ENCODE data around the gene SMPDL3B.

SMPDL3B gene

DNA sequence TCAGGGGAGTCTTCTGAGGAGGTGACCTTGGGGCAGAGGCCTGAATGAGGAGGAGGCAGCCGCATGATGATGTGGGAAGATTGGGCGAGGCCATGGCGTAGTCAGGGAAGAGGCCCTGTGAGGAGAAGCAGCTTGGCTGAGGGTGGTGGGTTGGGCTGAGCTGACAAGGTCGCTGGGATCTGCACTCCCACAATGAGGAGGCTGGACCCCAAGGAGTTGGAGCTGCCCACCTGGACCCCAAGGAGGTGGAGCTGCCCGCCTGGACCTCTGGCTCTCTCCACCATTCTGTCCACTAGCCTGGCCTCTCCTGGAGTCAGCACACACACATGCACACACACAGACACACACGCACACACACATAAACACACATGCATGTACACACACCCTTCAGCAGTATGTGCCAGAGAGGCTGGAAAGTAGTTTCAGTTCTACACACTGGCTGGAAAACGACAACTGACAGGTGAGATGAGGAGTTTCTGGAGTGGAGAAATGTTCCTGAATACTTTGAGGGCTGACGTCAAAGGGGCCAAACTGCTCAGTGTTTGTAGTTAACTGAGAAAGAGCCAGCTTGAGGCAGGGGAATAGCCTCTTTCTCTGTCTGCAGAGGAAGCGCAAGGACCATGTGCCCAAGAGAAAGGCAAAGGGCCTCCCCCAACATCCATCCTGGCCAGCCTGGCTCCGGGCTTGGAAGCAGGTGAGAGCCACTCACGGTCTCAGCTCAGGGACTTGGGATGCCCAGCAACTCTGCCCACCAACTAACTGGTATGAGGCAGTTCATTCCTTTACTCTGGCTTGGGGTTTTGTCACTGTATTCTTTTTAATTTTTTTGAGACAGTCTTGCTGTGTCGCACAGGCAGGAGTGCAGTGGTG is 7.1 kb downstream of the SMPDL3B start:
- DNase-seq: no peak

DNA sequence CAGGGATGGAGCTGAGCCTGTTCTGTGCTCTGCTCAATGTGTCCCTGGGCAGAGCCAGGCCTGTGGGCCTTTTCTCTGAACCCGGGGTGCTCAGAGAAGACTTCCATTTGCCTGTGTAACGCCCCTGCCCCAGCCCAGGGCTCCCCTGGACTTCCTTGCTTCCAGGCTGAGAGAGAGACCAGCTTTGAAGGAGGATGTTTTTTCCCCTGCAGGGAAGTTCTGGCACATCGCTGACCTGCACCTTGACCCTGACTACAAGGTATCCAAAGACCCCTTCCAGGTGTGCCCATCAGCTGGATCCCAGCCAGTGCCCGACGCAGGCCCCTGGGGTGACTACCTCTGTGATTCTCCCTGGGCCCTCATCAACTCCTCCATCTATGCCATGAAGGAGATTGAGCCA is 10.2 kb downstream of the SMPDL3B start:
- no peak for DNase-seq

DNA sequence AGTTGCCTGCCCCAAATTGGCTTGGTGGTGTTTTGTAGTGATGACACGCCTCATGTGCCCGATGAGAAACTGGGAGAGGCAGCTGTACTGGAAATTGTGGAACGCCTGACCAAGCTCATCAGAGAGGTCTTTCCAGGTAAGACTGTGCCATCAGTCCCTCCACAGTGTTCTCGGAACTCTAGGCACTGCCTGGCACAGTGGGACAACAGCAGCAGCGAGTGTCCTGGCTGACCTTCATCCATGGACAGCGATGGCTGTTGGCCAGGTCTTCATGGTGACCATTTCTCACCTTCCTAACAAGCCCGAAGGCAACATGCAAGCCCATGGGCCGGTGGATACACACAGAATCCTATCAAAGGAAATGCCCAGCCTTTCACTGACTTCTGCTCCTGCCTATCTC is 14.2 kb downstream of the SMPDL3B start:
- DNase-seq: no peak

DNA sequence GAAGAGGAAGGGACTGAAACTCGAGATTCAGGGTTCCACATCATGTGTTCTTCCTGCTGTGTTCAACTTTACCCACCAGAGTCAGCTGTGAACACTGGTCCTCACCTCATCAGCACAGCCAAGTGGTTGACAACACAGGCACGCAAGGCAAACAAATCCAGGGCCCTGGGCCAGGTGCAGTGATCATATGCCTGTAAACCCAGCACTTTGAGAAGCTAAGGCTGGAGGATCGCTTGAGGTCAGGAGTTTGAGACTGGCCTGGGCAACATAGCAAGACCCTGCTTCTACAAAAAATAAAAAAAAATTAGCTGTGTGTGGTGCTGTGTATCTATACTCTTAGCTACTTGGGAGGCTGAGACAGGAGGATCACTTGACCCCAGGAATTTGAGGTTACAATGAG is 16.6 kb downstream of the SMPDL3B start:
- no peak for DNase-seq

DNA sequence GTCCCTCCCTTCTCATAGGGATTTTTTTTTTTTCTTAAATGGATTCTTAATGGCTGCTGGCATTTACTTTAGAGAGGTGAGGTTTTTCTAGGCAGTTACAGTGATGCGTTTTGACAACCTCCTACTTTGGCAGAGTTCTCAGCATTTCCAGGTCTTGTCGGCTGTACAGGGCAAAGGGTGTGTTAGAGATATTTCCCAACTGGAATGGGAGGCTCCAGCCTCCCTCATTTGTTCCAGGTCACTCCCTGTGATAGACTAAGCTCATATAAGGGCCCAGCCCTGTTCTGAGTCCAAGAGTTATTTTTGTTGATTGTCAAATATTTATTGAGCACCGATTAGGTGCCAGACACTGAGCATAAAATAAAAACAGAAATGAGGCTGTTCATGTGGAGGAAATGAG is 17.3 kb downstream of the SMPDL3B start:
- DNase-seq: no peak

DNA sequence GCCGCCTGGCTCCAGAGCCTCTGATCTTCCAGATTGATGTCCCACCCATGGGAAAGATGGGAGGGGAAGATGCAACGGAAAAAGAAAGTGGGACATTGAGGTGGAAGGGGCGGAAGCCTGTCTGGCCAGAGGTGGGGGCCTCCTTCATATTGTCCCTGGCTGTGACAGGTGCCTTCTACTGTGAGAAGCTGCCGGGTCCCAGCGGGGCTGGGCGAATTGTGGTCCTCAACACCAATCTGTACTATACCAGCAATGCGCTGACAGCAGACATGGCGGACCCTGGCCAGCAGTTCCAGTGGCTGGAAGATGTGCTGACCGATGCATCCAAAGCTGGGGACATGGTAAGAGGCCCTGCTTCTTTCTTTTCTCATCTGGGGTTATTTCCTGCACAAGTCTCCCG is 19.4 kb downstream of the SMPDL3B start:
- no peak for DNase-seq

DNA sequence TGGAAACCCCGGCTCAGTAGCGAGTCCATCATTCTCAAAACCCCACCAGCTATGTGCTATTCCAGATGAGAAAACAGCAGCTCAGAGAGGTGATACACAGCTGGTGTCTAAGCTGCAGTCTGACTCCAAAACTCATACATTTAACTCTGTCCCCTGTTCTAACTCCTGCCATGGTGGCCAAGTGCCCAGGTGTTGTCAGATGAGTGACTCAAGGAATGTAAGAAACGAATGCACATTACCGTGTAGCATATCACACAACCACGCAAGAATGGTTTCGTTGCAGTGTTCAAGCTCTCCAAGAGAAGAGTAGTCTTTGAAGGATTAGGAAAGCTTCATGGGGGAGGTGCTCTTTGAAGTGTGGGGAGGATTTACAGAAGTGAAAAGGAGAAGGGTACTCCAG is 20.3 kb downstream of the SMPDL3B start:
- no peak for DNase-seq

DNA sequence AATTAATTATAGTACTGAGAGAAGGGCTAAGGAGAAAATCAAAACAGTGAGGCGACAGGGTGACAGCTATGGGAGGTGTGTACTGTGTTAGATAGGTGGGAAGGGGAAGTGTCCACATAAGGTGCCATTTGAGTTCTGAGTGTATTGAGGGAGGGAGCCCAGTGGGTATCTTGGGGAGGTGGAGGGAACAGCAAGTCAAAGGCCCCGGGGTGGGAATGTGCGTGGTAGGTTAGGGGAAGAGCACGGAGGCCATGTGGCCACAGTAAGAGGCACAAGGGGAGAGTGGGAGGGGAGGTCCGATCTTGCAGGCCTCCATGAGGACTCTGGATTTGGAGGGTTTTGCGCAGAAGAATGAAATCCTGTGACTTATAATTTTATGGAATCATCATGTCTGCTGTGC is 22.0 kb downstream of the SMPDL3B start:
- DNase-seq: no peak

DNA sequence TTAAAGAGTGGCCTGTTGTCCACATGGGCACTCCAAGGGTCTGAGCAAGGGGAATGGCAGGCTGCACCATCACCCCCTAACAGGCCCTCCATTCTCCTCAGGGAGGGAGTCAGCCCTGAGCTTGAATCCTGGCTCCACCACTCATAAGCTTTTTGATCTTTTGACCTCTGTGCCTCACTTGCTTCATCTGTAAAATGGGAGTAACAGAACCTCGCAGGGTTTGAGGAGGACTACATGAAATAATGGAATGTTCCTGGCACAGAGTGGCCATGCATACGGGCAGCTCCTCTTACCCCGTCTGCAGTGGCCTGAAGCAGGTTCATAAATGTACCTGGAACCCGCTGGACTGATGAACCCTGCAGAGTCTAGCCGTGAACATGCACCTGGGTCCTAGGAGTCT is 22.9 kb downstream of the SMPDL3B start:
- DNase-seq: no peak

DNA sequence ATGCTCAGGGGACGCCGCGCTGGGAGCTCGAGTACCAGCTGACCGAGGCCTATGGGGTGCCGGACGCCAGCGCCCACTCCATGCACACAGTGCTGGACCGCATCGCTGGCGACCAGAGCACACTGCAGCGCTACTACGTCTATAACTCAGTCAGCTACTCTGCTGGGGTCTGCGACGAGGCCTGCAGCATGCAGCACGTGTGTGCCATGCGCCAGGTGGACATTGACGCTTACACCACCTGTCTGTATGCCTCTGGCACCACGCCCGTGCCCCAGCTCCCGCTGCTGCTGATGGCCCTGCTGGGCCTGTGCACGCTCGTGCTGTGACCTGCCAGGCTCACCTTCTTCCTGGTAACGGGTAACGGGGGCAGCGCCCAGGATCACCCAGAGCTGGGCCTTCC is 23.7 kb downstream of the SMPDL3B start:
- DNase-seq: no peak

DNA sequence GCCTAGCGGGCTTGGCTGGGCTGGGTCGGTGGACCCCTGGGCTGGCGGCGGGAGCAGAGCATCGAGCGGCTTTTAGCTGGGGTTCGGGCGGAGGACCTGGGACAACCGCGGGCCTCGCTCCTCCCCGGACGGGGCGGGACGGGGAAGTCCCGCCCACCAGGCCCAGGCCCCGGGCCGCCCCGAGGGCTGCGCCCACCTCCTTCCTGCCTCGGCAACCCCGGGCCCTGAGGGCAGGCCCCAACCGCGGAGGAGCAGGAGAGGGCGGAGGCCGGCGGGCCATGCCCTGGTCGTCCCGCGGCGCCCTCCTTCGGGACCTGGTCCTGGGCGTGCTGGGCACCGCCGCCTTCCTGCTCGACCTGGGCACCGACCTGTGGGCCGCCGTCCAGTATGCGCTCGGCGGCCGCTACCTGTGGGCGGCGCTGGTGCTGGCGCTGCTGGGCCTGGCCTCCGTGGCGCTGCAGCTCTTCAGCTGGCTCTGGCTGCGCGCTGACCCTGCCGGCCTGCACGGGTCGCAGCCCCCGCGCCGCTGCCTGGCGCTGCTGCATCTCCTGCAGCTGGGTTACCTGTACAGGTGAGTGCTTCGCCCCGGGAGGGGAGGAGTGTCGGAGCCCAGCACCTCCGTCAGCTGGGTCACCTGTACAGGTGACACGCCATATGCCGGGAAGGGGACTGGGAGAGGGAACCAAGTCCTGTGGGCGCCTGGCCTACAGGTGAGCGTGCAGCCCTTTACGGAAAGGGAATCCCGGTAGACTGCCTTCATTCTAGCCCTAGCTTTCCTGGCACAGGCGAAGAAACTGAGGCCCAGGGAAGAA is 25.2 kb downstream of the SMPDL3B start, which contains the start of gene XKR8:
TSS of gene XKR8 (plus strand) at position 182 of the 812 bp plus-strand sequence. CDS start at position 279, 97 bp downstream.
- no peak for DNase-seq

DNA sequence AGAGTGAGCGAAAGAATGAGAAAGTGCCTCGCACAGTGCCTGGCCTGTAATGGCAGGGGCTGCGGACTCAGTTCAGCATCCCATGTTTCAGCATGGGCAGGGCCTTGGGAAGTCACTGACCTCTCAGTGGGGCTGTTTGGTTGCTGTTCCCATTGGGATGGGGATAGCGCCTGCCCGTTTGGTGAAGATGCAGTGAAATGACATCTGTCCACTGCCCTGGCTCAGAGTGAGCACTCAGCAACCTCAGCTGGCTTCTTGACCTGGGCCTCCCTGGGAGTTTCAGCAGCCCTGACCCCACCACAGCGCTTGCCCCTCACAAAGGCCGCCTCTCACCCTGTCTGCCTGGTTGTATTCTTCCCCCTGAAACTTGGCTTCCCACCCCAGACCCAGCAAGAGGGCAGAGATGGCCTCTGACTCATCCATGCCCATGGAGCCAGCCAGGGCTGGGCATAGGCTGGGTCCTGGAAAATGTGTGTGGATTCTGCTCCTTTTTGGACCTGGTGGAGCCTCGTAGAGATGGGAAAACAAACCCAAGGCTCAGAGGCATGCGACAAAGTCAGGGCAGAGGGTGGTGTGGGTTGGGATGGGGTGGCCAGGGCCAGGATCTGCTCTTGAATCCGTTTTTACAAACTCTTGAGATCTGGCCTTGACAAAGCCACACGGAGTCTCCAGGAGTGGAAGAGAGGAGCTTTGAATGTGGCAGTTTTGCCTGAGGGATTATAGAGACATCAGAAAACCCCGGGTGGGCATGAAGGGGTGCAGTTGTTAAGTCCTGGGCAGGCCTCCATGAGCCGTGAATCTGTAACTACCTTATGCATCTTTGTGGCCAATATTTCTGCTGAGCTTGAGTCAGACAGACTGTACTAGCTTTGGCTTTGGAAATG is 26.2 kb downstream of the SMPDL3B start:
- DNase-seq: no peak

DNA sequence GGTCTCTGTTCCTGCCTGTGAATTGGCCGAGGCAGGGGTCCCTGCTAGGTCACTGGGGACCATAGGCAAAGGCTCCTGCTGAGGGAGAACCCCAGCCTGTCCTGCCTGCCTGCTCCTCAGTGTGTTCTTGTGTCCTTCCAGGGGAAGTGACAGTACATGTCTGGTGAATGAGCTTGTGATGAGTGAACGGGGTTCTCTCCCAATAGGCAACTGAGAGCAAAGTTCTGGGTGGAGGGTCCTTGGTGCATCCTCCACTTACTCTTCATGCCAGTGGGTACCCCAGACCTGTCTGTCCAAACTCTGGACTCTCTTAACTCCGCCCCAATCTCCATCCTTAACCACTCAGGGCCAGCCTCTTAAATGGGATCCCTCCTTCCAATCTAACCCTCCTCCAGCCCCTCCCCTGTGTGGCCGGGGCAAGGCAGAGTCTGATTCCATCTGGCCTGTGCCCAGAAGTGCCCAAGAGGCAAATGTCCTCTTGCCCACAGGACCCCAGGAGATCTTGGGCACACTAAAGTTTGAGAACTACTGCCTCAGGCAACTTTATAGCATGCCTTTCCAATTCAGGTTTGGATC is 26.9 kb downstream of the SMPDL3B start:
- no peak for DNase-seq

DNA sequence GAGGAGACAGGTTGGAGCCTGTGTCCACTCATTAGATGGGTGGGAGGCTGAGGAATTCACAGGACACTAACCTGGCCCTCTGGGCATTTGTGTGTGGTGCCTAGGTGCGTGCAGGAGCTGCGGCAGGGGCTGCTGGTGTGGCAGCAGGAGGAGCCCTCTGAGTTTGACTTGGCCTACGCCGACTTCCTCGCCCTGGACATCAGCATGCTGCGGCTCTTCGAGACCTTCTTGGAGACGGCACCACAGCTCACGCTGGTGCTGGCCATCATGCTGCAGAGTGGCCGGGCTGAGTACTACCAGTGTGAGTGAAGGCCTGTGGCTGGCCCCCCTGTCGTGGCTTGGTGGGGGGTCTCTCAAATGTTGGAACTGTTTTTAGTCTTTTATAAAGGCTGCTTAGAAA is 28.6 kb downstream of the SMPDL3B start:
- no peak for DNase-seq

DNA sequence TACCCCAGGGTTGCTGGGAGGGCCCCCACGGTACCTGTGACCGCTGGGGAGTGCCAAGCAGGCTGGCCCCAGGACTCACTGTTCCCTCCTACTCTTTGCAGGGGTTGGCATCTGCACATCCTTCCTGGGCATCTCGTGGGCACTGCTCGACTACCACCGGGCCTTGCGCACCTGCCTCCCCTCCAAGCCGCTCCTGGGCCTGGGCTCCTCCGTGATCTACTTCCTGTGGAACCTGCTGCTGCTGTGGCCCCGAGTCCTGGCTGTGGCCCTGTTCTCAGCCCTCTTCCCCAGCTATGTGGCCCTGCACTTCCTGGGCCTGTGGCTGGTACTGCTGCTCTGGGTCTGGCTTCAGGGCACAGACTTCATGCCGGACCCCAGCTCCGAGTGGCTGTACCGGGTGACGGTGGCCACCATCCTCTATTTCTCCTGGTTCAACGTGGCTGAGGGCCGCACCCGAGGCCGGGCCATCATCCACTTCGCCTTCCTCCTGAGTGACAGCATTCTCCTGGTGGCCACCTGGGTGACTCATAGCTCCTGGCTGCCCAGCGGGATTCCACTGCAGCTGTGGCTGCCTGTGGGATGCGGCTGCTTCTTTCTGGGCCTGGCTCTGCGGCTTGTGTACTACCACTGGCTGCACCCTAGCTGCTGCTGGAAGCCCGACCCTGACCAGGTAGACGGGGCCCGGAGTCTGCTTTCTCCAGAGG is 31.8 kb downstream of the SMPDL3B start:
- no peak for DNase-seq

DNA sequence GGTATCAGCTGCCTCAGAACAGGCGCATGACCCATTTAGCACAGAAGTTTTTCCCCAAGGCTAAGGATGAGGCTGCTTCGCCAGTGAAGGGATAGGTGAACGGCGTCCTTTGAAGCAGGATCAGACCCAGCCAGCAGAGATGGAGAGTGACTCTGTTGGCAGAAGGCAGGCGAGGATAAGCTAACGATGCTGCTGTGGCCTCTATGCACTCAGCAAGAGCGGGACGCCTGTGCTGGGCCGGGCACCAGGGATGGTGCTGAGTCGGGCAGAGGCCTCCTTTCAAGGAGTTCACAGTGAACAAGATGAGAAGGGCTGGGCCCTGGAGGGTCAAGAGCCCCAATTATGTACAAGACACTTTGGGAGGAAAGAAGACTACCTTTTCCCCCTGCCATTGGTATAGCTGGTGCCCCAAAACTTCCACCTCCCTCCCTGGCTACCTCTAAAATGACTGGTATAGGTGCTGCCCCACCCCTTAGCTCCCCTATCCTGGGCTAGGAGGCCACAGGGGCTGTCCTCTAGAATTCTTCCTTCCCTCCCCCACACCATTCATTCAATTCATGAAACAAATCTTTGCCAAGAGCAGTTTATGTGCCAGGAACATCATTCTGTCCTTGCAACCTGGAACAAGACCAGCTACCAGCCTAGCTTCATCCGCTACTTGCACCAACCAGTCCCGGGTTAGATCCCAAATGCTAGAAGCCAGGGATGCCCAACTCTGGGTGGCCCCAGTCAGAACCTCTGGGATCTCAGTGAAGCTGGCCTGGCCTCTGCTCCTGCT is 32.5 kb downstream of the SMPDL3B start:
- no peak for DNase-seq

DNA sequence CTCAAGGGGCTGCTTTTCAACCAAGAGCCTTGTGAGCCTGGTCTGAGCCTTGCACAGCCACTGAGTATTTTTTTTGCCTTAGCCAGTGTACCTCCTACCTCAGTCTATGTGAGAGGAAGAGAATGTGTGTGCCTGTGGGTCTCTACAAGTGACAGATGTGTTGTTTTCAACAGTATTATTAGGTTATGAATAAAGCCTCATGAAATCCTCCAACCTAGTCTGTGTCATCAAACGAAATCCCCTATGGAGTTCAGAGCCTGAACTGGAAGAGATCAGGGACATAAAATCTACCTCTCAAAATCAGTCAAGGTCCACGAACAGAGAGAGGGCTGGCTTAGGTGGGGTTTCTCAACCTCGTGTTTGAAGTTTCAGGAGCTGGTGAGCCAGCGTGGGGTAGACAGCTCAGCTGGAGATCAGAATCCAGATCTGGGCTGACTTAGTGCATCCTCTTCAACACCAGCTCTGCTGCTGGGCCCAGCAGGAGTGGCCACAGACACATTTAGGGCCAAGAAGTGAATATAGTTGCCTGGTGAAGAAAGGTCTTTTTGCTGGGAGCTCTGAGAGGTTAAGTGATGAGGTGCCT is 33.2 kb downstream of the SMPDL3B start:
- no peak for DNase-seq

DNA sequence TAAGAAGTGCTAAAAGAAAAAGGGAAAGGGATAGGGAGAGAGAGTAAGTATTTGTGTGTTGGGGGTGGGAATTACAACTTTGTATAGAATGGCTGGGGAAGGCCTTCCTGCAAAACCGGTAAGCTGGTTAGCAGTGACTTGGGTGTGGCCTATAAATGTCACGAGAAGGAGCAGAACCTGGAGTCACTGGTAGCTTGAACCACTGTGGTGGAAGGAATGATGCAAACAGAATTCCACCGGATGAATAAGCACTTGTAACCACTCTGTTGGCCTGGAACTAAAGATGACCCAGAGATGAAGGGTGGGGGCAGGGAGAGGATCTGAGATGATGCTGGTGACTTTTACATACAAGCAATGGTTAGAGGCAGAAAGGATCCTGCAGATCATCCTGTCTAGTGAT is 33.9 kb downstream of the SMPDL3B start:
- no peak for DNase-seq

DNA sequence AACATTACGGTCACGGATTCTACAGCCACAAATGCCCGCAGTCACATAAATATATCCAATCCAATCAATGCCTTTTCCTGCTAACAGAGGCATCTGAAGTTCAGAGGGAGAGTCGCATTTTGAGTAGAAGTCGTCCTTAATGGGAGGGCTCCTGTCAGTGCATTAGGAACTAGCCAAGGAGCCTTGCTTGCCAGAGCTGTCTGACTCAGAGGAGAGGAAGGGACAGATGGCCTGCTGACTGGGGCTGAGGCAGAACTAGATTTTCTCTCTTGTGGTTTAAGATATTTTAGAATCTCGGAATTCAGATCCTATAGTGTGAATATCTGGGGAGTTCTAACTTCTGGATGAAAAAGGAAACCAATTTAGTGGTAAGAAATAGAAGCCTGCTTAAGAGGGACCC is 35.6 kb downstream of the SMPDL3B start:
- no peak for DNase-seq

DNA sequence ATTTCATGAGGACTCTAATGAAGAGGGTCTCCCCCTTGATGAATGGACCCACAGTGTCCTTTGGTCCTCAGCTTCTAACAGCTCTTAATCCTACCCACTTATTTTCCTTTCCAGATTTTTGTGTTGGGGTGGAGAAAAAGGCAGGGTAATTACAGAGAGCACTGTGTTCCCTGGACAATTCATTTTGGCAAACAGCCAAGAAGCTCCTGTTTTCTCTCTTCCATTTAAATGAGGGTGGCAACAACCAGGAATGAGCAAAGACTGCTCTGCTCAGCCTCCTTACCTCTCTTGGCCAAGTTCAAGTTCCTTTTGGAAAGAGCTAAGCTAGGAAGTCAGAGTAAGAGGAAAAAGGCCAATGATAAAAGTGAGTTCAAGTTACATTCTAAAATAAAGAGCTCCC is 36.9 kb downstream of the SMPDL3B start:
- peak; percentile 82 for DNase-seq

DNA sequence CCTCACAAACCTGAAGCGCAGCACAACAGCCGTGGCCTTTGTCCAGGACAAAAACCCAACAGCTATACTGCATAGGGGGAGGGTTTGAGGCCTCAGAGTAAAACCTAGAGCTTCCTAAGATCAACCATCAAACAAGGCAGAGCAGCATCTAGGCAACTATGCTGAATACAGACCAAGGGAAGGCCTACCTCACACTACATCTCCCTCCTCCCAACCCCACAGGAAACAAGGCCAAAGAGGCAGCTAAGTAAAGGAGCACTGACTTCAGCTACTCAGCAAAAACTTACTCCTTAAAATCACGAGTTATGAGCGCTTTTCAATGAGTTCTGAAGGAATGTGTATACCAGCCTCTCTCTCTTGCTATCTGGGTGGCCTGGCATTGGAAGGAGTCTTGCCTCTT is 37.3 kb downstream of the SMPDL3B start:
- no peak for DNase-seq

Data from COR-L47 (cell line).